Measurements from ENCODE around the gene MMP23B.

DNA sequence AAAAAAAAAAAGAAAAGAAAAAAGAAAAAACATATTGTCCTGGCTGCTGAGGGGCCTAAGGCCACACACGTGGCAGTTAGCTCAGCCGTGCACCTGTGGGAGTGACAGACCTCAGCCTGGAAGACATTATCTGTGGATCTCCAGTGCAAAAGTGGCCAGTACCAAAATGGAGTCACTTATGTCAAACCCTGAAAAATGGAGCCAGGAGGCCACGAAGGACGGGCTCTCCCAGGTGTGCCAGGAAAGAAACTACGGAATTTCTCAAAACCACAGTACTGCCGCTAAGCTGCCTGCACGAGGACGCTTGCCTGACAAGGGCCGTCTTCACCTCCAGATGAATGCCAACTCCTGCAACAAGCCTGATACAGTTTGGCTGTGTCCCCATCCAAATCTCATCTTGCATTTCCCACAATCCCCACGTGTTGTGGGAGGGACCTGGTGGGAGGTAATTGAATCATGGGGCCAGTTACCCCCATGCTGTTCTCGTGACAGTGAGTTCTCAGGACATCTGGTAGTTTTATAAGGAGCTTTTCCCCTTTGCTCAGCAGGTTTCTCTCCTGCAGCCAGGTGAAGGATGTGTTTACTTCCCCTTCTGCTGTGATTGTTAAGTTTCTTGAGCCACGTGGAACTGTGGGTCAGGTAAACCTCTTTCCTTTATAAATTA is 22.0 kb upstream of the MMP23B start:
- TF ChIP-seq, protein P1, sequence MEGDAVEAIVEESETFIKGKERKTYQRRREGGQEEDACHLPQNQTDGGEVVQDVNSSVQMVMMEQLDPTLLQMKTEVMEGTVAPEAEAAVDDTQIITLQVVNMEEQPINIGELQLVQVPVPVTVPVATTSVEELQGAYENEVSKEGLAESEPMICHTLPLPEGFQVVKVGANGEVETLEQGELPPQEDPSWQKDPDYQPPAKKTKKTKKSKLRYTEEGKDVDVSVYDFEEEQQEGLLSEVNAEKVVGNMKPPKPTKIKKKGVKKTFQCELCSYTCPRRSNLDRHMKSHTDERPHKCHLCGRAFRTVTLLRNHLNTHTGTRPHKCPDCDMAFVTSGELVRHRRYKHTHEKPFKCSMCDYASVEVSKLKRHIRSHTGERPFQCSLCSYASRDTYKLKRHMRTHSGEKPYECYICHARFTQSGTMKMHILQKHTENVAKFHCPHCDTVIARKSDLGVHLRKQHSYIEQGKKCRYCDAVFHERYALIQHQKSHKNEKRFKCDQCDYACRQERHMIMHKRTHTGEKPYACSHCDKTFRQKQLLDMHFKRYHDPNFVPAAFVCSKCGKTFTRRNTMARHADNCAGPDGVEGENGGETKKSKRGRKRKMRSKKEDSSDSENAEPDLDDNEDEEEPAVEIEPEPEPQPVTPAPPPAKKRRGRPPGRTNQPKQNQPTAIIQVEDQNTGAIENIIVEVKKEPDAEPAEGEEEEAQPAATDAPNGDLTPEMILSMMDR (IDR thresholded peaks at IDR 0.05), result no peak
- no peak for TF ChIP-seq POLR2A (IDR thresholded peaks at IDR 0.05)

Measured in right lobe of liver (tissue), 4 donors.